Inferior parietal cortex (tissue), 1 donor: ENCODE results near the gene XYLB.
A peak's percentile ranks its signal among the peaks of the same experiment; 100 is the strongest.

ENCODE experiments used
- DNase-seq: peaks from one replicate; pipeline ENCODE4 v3.0.0-alpha.2; 2016; ENCODE audit errors: extremely low spot score

The XYLB gene

GRCh38 chr3:38454884-38455638 lies 108.5 kb downstream of the XYLB start:
- DNase-seq, result peak; percentile 23

DNA sequence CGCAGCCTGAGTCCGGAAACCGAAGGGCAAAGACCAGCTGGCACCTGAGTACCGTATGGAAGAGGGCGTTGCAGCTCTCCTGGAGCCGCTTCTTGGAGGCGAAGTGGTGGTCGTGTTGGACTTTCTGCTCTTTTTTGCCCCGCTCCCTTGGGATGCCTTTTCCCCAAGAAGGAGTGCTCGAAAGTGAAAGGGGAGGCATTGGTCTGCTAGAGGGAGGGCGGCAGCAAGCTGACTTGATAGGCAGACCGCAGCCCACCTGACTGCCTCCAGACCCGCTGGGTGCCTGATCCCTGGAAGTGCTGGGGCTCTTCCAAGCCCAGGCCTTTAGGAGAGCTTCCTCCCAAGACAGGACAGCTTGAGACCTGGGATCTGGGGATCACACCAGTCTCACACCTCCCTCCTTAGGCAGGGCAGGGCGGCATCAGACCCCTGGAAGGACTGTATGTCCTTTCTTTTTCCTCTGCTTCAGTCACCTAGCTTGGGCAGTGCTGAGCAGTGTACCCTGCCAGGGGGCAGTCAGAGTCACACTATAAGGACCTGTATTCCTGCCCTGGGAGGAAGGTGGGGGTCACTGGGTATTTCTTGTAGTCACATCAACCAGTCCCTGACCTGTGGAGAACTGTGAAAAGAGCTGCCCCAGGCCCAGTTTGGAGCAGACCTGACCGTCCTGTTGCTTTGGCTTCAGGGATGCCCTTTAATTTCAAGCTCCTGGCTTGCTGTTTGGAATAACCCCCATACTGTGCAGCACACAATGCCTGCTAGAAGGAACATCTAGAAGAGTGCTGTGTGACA lies 109.2 kb downstream of the XYLB start:
- DNase-seq, result no peak

DNA sequence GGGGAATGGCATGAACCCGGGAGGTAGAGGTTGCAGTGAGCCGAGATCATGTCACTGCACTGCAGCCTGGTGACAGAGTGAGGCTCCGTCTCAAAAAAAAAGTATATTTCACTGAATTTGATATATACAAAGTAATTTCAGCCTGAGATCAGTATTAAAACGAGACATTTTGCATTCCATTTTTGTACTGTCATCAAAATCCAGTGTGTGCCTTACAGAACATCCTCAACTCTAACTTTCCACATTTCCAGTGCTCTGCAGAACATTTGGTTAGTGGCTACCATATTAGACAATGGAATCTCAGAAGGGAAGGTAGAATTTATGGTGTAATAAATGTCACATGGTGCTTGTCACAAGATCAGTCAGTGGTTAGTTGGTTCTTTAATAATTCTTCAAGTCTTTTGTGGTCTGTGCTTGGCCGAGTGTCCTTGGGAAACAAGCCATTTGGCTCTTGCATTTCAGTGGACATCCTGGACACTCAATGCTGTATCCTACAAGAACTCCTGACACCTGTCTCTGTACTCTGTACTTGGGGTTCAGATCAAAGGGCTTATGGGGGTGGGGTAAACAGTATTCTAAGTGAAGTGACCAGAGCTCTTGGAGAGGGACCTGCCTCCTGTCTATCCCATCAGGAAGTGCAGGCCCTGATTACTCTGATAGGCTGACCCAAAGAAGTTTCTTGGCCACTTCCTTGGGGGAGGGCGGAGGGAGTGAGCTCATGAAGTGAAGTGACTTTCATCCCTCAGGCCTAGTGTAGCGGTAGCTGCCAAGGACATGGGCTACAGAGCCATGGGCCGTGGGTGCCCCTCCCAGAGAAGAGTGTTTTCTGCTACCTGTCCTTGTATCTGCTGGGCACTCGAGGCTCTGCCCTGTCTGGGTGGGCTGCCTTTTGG lies 110.8 kb downstream of the XYLB start:
- no peak for DNase-seq

GRCh38 chr3:38458796-38459498 lies 112.4 kb downstream of the XYLB start:
- DNase-seq, result no peak

DNA sequence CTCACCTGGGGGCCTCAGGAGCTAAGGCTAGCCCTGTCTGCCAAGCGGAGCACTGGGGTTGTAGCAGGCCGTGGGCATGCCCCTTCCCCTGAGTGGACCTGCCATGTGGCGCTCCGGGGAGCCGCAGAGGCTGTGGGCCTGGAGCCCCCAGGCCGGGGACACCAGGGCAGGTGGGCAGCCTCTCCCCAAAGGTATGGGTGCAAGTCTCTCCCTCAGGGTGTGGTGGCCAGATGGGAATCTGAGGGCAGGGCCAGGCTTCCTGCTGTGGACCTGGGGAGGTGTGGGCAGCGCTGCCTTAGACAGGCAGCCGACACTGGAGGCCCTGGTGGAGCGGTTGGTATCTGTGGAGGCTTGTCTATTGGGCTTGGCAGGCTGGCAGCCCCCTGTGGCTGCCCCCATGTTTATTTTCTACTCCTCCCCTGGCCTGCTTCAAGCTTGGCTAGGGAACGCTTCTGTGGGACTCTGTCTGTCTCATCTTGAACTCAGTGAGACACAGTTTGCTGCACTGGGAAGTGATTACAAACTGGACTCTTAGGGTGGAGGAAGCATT lies 113.0 kb downstream of the XYLB start:
- no peak for DNase-seq

GRCh38 chr3:38460377-38461270 lies 114.0 kb downstream of the XYLB start:
- DNase-seq, result peak; percentile 29
